Fibroblast of the aortic adventitia (primary cell): ENCODE data around the gene MAGI2. TPM values are rescaled to one million over a fixed set of nuclear protein-coding genes. Genes with fewer than 3 reads are reported as not detected.
"Not testable (repeated sequence)": the region's sequence is repeated elsewhere in the genome, so short reads cannot be mapped to it uniquely, and the experiment has no call there.

ENCODE experiments used
- DNase-seq: peaks from one replicate; pipeline ENCODE4 v3.0.0-alpha.2; 2010; ENCODE audit warnings: low read depth
- H3K4me3 ChIP-seq: 2 replicates; pipeline ENCODE4 v1.5.1; 2011; ENCODE audit warnings: low read depth, mild to moderate bottlenecking, control low read depth, low read length, moderate library complexity
- CTCF ChIP-seq: IDR thresholded peaks from 2 replicates; pipeline ENCODE4 v1.5.1; 2011; ENCODE audit warnings: mild to moderate bottlenecking, low read length, control low read depth, inconsistent platforms; ENCODE audit not compliant: insufficient read depth
- total RNA-seq: library from RNA; depleted of rRNA; stranded (reverse); fragments of >200 nt; gene quantifications from 2 replicates; pipeline ENCODE4 v1.2.3, GENCODE V29; 2012; ENCODE audit warnings: low replicate concordance

The MAGI2 gene
- total RNA-seq, 1 donor = 25.5 TPM

- DNase-seq = no peak
- TF ChIP-seq CTCF = no peak
- H3K4me3 ChIP-seq = no peak overlapping the region
Measured at GRCh38 chr7:78588393-78588792, 865.1 kb downstream of the MAGI2 start.

GRCh38 chr7:78587443-78588044 lies 865.9 kb downstream of the MAGI2 start:
- peak; percentile 48 for TF ChIP-seq CTCF
- DNase-seq = peak; percentile 59
- no peak overlapping the region for H3K4me3 ChIP-seq

- DNase-seq = no peak
- no peak overlapping the region for H3K4me3 ChIP-seq
- TF ChIP-seq CTCF = no peak
Measured at GRCh38 chr7:78585980-78586379, 867.5 kb downstream of the MAGI2 start.

- H3K4me3 ChIP-seq = no peak overlapping the region
- DNase-seq = no peak
- TF ChIP-seq CTCF = no peak
Measured at GRCh38 chr7:78578686-78579085, 874.8 kb downstream of the MAGI2 start.

GRCh38 chr7:78577174-78577952 lies 876.1 kb downstream of the MAGI2 start:
- DNase-seq, H3K4me3 ChIP-seq: not testable (repeated sequence)

GRCh38 chr7:78576236-78576635 lies 877.2 kb downstream of the MAGI2 start:
- TF ChIP-seq CTCF = no peak
- DNase-seq = no peak
- H3K4me3 ChIP-seq = no peak overlapping the region

- TF ChIP-seq CTCF = no peak
- DNase-seq = no peak
Measured at GRCh38 chr7:78571292-78571691, 882.2 kb downstream of the MAGI2 start.

More at GRCh38 chr7:78571292-78571691, 882.2 kb downstream of the MAGI2 start:
- no peak overlapping the region for H3K4me3 ChIP-seq
